HG02759 (cell line): ENCODE measurements around the gene HPD.
"Not testable (repeated sequence)": the region's sequence is repeated elsewhere in the genome, so short reads cannot be mapped to it uniquely, and the experiment has no call there.

ENCODE experiments used
- ATAC-seq: cut with Tn5 transposase; IDR thresholded peaks from one replicate; pipeline ENCODE4 v1.9.1; 2021; ENCODE audit warnings: mild to moderate bottlenecking, moderate library complexity; ENCODE audit not compliant: unreplicated experiment

HPD gene

DNA sequence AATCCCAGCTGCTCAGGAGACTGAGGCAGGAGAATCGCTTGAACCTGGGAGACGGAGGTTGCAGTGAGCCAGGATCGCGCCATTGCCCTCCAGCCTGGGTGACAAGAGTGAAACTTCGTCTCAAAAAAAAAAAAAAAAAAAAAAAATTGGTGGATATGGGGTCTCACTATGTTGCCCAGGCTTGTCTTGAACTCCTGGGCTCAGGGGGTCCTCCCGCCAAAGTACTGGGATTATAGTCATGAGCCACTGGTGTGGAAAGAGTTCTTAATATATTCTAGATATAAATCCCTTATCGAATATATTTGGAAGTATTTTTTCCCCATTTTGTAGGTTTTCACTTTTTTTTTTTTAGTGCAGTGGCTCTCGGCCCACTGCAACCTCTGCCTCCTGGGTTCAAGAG lies 10.6 kb upstream of the HPD start:
- ATAC-seq: not testable (repeated sequence)

DNA sequence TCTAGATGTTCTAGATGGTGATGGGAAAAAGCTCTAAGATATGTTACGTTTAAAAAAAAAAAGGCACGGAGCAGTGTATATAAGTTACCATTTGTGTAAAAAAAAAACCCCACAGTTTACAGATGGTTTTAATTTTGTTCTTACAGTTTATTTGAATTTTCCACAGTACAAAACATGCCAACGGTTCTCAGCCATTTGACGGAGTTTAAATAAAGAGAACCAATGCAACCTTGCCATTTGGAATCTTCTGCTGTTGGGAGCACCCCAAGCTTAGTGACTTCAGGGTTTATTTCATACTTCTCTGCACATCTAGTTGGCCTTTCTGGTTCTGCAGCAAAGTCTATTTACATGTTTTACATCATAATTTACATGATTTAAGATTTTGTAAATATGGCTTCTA lies 7.7 kb upstream of the HPD start:
- no peak for ATAC-seq

DNA sequence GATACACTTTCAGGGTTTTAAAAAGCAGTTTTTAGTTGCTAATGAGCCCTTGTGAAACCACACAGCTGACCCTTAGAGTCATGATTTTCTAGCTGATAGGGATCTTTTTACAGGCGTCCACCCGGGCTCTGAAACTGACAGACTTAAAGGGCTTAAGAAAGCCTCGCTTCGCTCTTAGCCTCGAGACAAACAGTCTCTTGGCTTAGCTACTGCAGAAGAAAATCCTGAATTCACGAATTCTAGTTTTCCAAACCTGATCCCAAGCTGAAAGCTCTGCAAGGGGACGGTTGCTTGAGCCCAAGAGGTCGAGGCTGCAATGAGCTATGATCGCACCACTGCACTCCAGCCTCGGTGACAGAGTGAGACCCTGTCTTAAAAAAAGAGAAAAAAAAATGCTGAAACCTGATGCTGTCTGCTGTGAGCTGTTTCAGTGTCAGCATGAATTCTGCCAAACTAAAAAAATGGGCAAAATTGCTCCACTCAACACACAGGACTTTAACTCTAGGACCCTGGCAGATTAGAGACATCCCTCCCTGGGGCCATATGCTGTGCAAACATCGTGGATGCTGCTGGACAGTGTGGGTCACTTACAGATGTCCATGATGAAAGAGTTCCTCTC lies 3.1 kb upstream of the HPD start:
- no peak for ATAC-seq

DNA sequence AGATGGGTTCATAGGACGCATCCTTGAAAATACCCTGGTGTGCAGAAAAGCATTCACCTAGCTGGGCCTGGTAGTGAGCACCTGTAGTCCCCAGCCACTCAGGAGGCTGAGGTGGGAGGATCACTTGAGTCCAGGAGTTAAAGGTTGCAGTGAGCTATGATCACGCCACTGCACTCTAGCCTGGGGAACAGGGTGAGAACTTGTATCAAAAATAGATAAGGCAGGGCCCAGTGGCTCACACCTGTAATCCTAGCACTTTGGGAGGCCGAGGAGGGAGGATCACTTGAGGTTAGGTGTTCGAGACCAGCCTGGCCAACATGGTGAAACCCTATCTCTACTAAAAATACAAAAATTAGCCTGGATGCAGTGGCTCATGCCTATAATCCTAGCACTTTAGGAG lies 2.0 kb upstream of the HPD start:
- not testable (repeated sequence) for ATAC-seq

DNA sequence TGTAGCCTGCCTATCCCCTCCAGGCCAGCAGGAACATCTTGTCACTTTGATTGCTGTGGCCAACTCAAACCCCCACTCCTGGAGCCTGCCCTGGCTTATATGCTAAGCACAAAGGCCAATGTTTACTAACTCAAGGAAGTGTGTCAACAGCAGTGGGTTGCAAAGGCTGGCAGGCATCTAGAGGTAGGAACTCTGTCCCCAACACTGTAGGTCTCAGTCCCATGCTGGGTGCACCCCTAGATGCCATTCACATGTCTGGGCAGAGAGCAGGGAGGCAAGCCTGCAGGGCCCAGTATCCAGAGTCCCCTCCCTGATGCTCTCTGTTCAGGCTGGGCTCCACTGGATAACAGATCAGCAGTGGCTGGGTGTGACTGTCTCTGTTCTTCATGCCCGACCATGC lies 1.6 kb upstream of the HPD start:
- ATAC-seq: no peak

DNA sequence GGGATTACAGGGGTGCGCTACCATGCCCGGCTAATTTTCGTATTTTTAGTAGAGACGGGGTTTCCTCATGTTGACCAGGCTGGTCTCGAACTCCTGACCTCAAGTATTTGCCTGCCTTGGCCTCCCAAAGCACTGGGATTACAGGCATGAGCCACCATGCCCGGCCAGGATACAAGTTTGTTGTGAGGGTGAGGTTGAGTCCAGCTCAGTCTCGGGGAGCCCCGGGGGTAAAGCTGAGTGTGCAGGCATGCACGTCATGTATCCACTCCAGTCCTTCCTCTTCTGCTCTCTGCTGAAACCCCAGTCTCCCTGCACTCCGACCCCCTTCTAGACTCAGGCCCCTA lies 369 bp downstream of the HPD start:
- ATAC-seq: no peak

DNA sequence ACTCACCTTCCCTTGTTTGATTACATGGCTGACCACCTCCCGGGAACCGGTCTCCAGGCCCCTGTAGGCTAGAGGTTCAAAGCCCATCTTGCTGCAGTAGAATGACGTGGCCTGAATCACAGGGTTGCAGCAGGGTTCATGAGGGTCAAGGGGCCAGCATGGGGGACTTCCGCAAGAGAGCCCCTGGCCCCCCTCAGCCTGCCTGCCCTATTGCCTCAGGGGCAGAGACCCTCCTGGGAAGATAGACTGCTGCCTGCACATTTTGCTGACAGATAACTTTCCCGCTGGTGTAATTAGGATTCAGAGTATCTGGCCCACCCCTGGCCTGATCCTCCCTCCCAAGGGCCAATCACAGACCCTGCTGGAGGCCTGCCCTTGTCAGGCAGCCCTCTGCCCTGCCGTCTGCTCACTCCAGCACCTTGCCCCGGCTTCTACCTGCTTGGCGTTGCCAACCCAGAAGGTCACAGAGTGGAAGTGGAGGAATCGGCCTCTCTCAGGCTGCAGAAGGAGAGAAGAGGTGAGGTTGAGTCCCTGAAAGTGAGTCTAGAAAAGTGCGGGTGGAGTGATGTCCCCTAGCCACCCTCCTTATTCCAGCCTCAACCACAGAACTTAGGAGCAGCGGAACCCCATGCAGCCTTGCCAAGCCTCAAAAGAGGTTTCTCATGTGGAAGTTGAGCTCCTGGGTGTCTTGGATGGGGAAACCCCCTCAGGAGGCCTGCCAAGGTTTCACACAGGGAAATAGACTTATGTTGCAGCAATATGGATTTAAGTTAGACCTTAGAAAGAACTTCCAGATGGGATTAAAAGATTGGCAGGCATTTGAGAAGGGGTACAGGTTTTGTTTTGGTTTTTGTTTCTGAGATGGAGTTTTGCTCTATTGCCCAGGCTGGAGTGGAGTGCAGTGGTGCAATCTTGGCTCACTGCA lies 1.1 kb downstream of the HPD start:
- ATAC-seq: no peak

DNA sequence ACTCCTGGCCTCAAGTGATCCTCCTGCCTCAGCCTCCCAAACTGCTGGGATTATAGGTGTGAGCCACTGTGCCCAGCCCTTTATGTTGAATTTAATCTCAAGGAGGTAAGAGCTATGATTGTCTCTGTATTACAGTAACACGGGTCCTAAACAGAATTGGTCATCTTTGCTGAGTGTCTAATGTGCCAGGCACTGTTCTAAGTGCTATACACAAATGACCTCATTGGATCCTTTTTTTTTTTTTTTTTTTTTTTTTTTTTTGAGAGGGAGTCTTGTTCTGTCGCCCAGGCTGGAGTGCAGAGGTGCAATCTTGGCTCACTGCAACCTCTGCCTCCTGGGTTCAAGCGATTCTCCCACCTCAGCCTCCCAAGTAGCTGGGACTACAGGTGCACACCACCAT lies 6.3 kb downstream of the HPD start:
- ATAC-seq: not testable (repeated sequence)

DNA sequence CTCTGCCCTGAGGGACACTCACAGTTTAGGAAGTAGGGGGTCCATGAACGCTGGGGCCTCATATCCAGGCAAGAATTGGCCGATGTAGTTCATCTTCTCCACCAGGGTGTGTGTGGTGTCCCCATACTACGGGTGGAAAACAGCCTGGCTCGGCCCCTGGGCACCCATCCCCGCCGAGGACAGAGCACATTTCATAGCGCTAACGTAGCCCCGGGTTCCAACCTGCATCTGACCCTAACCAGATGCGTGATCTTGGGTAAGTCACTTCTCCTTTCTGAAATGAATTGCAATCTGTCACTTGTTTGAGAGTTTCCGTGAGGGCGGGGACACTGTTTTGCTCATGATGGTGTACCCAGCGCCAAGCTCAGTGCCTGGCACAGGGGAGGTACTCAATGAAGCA lies 9.0 kb downstream of the HPD start:
- no peak for ATAC-seq

DNA sequence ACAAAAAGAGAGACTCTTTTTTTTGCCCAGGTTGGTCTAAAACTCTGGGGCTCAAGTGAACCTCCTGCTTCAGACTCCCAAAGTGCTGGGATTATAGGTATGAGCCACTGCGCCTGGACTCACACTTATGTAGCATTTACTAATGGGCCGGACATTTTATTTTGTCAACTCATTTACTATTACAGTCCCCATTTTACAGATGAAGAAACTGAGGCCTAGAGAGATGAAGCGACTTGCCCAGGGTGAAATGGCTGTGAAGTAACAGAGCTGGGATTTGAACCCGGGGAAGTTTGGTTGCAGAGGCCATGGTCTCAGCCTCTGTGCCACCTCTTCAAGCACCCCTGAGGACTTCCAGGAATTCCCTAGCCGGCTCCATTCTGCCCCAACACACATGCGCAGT lies 9.4 kb downstream of the HPD start:
- no peak for ATAC-seq

DNA sequence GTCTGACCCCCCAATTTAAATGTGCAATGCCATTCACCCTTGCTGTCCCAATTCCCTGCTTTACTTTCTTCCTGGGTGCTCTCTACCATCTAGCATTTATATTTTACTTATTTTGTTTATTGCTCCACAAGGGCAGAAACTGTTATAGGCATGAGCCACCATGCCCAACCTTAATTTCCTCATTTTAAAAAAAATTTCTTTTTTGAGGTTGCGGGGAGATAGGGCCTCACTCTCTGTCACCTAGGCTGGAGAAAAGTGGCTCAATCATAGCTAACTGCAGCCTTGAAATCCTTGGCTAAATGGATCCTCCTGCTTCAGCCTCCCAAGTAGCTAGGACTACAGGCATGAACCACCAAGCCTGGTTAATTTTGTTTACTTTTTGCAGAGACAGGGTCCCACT lies 13.0 kb downstream of the HPD start:
- ATAC-seq: no peak

DNA sequence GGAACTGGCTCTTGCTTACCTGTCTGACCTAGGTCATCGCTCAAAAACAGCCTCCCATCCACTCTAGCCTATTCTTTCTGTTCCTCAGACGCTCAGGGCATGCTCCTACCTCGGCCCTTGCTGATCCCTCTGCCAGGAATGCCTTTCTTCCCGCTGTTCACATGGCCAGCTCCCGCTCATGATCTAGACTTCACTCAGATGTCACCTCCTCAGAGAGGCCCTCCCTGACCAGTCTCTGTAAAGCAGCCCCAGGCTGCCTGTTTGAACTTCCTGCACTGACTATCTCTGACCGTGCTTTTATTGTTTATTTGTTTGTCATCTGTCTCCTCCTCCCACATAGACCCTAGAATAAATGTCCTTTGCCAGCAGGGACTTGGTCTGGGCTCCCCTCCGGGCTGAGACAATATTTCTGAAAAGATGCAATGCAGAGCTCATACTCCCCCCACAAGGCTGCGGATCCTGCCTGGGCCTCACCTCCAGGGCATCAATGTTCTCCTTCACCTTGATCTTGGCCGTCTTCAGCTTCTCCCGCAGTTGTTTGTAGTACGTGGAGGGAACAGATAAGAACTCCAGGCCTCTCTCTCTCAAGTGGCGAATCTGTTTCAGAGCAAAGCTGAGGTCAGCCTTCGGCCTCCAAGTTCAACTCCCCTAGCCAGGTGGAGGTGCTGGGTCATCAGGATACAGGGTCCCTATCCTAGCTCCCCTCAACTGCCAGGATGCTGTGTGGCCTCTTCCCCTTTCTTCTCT lies 15.2 kb downstream of the HPD start:
- no peak for ATAC-seq

DNA sequence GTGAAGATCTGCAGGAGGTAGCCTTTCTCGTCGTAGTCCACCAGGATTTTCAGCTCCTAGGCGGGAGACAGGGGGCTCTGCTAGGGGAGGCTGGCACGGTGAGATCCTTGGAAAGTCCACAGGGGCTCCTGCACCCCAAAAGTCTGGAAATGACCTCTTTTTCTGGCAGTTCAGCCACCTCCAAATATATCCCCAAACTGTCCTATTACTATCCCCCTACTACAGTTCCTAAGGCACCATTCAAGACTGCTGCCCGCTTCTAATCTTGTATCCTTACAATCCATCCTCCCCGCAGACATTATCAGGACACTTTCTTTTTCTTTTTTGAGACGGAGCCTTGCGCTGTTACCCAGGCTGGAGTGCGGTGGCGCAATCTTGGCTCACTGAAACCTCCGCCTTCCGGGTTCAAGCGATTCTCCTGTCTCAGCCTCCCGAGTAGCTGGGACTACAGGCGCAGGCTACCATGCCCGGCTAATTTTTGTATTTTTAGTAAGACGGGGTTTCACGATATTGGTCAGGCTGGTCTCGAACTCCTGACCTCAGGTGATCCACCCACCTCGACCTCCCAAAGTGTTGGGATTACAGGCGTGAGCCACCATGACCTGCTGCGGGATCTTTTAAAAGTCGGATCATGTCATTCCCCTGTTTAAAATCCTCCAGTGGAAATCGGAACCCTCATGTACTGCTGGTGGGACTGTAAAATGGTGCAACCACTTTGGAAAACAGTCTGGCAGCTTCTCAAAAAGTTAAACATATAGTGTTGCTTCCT lies 18.5 kb downstream of the HPD start:
- no peak for ATAC-seq

DNA sequence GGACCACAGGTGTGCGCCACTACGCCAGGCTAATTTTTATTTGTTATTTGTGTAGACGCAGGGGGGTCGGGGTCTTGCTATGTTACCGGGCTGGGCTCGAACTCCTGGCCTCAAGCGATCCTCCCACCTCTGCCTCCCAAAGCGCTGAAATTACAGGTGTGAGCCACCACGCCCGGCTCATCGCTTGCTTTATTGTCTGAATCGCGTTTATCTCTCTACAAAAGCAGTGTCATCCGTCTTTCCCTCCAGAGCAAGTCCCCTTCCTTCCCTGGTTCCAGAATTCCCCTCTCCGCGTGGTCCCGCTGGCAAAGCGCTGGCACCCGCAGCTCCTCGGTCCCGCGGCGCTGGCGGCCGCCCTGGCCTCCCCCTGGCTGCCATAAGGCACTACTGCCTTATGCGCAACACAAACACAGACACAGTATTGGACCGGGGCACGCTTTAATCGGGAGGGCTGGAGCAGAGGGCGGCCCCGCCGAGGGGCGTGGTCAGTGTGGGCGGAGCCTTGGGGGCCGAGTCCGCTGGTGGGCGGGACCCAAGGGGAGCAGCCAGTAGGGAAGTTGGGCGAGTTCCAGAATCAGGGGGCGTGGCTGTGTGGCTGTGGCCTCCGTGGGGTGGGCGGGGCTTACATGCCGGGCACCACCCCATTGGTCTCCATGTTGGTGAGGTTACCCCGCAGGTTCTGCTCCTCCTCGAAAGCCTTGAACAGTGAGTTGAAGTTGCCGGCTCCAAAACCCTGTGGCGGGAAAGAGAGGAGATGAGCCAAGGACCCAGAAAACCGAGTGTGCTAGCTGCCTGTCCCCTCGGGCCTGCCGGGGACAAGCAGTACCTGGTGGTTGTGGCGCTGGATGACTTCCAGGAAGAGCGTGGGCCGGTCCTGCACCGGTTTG lies 19.3 kb downstream of the HPD start:
- peak; percentile 97 for ATAC-seq

DNA sequence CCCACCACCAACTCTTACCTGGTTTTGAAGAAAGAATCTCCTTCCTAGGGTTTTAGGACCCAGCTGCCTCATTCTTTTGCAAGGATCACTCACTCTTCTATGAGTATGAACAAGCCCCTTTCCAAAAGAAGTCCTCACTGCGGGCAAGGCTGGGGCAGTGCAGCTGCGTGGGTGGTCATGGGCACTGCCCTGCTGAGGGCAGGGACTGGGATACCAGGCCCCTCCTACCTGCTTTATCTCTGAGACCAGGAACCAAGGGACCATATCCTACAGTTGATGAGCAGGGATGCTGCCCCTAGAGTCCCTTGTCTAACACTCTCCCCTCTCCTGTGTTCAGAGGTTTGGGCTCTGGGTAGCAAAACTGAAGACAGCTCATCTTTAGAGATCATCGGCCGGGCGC lies 20.5 kb downstream of the HPD start:
- no peak for ATAC-seq

DNA sequence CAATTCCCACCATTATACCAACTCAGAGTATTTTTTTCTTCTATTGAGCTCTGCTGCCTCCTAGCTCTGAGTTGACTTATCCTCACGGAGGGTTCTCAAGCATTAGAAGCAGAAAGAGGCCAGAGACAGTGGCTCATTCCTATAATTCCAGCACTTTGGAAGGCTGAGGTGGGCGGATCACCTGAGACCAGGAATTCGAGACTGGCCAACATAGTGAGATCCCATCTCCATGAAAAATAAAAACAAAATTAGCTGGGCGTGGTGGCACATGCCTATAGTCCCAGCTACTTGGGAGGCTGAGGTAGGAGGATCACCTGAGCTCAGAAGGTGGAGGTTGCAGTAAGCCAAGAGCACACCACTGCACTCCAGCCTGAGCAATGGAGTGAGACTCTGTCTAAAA lies 21.0 kb downstream of the HPD start:
- no peak for ATAC-seq

DNA sequence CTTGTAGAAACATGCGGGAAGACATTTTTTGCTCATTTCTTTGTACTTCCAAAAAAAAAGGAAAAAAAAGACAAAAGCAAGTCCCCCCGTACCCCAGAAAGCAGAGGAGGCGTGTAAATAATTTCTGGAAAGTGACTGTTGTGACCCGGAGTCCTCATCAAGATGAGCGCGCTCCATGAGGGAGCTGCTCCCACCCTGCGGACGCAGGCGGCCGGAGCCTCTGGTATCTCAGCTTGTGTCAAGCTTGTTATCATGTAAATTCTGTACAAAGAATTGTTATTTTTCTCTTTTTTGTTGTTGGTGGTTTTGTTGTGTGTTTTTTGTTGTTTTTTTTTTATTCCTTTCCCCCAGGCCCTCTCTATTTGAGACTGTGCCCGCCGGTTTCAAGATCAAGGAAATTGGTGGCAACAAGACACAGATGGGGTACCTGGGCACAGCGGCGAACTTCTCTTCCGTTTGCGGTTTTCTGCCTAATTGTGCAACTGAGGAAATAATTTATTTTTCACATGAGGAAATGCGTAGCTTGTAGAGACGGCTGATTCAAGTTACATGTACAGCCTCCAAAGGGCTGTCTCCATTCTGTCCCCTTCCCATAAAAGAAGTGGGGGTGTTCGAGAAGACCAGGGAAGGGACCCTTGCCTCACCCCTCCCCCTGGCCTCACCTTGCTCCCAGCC lies 27.0 kb downstream of the HPD start:
- no peak for ATAC-seq

DNA sequence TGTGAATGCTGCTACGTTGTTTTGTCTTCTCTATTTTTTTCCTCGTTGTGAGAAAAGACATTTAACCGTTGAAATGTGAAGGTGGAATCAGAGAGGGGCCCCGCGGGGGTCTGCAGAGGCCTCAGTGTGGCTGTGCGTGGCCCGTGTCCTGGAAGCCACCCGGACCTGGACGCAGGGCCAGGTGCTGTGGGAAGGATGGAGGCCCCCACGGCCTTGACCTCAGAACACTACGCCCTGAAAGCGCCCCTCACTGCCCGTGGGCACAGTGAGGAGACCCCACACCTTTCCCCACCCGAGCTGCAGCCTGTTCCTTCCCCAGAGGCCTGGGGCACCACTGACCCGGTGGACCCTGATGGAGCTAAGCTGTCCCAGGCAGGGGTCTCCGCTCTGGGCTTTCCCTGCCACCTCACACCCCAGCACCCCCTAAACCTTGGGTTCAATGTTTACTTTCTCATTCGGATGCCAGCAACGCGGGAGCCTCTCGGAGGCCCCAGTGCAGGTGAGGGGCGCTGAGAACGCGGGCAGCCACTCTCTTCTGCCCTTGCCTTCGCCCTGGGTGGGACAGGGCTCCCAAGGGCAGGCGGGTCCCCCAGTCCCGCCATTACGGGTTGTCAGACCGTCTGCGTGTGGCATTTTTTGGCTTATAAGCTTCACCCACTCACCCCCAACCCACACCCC lies 27.9 kb downstream of the HPD start:
- no peak for ATAC-seq

DNA sequence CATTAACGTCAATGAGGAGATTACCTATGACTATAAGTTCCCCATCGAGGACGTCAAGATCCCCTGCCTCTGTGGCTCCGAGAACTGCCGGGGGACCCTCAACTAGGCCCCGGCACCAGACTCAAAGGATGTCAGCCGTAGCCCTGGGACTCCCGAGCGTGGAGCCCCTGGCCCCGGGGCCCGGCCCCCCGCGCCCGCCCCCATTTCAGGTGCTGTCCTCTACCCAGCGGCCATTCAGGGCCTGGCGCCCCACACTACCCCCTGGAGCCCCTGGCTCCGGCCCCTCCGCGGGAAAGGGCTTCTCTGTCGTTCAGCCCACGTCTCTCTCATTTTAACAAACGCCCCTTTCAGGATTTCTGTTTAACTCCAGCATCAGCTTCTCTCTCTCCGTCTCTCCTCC lies 28.5 kb downstream of the HPD start:
- no peak for ATAC-seq
